Measurements from ENCODE around the gene APLNR. TPM values are rescaled to one million over a fixed set of nuclear protein-coding genes. Genes with fewer than 3 reads are reported as not detected.

The APLNR gene
- total RNA-seq, 1 experiment from 2014 or later = 0.66 TPM

DNA sequence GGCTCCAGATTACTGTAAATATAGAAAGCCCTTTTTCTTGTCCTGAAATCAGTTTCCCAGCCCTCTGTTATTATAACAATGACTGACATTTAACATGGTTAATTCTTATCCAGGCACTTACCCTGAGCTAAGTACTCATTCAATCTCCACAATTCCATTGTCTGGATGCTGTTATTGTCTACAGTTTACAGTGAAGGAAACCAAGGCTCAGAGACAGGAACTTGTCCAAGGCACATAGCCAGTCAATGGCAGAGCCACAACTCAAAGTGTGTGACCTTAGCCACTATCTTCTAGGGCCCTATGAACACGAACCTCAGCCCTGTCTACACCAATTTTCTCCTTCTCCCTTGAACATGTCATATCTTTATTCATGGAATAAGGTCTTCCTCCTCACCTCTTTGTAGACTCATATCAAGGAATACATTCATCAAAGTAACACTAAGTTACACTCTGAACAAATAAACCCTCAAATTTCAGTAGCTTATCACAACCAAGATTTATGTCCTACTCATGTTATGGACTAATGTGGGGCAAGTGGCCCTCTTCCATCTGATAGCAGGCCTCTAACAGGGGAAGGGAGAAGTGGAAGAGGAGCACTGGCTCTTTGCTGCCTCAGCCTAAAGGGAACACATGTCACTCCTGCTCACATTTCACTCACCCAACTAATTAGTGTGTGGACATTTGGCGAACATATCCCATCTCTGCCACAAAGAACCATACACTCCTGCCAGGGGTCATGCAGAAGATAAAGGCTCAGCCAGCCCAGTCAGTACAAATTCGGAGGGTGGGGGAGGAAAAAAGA is 39.3 kb upstream of the APLNR start (continued):
- TF ChIP-seq, protein P1, sequence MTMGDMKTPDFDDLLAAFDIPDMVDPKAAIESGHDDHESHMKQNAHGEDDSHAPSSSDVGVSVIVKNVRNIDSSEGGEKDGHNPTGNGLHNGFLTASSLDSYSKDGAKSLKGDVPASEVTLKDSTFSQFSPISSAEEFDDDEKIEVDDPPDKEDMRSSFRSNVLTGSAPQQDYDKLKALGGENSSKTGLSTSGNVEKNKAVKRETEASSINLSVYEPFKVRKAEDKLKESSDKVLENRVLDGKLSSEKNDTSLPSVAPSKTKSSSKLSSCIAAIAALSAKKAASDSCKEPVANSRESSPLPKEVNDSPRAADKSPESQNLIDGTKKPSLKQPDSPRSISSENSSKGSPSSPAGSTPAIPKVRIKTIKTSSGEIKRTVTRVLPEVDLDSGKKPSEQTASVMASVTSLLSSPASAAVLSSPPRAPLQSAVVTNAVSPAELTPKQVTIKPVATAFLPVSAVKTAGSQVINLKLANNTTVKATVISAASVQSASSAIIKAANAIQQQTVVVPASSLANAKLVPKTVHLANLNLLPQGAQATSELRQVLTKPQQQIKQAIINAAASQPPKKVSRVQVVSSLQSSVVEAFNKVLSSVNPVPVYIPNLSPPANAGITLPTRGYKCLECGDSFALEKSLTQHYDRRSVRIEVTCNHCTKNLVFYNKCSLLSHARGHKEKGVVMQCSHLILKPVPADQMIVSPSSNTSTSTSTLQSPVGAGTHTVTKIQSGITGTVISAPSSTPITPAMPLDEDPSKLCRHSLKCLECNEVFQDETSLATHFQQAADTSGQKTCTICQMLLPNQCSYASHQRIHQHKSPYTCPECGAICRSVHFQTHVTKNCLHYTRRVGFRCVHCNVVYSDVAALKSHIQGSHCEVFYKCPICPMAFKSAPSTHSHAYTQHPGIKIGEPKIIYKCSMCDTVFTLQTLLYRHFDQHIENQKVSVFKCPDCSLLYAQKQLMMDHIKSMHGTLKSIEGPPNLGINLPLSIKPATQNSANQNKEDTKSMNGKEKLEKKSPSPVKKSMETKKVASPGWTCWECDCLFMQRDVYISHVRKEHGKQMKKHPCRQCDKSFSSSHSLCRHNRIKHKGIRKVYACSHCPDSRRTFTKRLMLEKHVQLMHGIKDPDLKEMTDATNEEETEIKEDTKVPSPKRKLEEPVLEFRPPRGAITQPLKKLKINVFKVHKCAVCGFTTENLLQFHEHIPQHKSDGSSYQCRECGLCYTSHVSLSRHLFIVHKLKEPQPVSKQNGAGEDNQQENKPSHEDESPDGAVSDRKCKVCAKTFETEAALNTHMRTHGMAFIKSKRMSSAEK (CRISPR knock-in tag; IDR thresholded peaks at IDR 0.05; ENCODE audit: borderline replicate concordance) = no peak
- TF ChIP-seq SP1 (CRISPR knock-in tag; conservative IDR thresholded peaks at IDR 0.05) (no peak), SMAD3 (CRISPR knock-in tag; IDR thresholded peaks at IDR 0.05; ENCODE audit: borderline replicate concordance) (no peak), ZNF423 (CRISPR knock-in tag; IDR thresholded peaks at IDR 0.05) (no peak), NR3C1 (CRISPR knock-in tag; conservative IDR thresholded peaks at IDR 0.05; ENCODE audit: low read depth) (no peak), FOXJ3 (CRISPR knock-in tag; IDR thresholded peaks at IDR 0.05; ENCODE audit: borderline replicate concordance) (no peak), MXD4 (CRISPR knock-in tag; IDR thresholded peaks at IDR 0.05; ENCODE audit: borderline replicate concordance) (no peak)
- TF ChIP-seq, protein P2, sequence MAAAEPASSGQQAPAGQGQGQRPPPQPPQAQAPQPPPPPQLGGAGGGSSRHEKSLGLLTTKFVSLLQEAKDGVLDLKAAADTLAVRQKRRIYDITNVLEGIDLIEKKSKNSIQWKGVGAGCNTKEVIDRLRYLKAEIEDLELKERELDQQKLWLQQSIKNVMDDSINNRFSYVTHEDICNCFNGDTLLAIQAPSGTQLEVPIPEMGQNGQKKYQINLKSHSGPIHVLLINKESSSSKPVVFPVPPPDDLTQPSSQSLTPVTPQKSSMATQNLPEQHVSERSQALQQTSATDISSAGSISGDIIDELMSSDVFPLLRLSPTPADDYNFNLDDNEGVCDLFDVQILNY (CRISPR knock-in tag; IDR thresholded peaks at IDR 0.05) = no peak
- TF ChIP-seq, protein P3, sequence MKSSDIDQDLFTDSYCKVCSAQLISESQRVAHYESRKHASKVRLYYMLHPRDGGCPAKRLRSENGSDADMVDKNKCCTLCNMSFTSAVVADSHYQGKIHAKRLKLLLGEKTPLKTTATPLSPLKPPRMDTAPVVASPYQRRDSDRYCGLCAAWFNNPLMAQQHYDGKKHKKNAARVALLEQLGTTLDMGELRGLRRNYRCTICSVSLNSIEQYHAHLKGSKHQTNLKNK (CRISPR knock-in tag; IDR thresholded peaks at IDR 0.05) = no peak
- TF ChIP-seq, protein P4, sequence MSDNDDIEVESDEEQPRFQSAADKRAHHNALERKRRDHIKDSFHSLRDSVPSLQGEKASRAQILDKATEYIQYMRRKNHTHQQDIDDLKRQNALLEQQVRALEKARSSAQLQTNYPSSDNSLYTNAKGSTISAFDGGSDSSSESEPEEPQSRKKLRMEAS (CRISPR knock-in tag; IDR thresholded peaks at IDR 0.05) = no peak
- TF ChIP-seq, protein P5, sequence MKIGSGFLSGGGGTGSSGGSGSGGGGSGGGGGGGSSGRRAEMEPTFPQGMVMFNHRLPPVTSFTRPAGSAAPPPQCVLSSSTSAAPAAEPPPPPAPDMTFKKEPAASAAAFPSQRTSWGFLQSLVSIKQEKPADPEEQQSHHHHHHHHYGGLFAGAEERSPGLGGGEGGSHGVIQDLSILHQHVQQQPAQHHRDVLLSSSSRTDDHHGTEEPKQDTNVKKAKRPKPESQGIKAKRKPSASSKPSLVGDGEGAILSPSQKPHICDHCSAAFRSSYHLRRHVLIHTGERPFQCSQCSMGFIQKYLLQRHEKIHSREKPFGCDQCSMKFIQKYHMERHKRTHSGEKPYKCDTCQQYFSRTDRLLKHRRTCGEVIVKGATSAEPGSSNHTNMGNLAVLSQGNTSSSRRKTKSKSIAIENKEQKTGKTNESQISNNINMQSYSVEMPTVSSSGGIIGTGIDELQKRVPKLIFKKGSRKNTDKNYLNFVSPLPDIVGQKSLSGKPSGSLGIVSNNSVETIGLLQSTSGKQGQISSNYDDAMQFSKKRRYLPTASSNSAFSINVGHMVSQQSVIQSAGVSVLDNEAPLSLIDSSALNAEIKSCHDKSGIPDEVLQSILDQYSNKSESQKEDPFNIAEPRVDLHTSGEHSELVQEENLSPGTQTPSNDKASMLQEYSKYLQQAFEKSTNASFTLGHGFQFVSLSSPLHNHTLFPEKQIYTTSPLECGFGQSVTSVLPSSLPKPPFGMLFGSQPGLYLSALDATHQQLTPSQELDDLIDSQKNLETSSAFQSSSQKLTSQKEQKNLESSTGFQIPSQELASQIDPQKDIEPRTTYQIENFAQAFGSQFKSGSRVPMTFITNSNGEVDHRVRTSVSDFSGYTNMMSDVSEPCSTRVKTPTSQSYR (CRISPR knock-in tag; IDR thresholded peaks at IDR 0.05) = no peak
- TF ChIP-seq, protein P6, sequence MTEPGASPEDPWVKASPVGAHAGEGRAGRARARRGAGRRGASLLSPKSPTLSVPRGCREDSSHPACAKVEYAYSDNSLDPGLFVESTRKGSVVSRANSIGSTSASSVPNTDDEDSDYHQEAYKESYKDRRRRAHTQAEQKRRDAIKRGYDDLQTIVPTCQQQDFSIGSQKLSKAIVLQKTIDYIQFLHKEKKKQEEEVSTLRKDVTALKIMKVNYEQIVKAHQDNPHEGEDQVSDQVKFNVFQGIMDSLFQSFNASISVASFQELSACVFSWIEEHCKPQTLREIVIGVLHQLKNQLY (CRISPR knock-in tag; IDR thresholded peaks at IDR 0.05) = no peak

DNA sequence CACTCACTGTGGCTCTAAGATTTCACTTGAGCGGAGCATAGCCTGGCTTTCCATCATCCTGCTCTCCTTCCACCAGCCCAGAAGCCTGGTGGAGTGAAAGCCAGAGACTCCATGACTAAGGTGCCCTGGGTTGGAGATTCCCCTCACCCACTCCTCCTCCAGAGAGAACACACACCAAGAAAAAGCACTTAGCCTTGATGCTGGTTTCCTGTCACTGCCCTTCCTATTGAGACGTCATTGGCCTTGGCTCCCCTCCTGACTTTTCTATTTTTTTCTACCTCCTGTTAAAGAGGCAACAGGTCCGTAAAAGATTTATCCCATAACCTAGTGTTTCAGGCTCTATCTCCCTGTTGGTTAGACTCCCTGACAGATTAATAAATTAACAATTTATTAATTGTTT is 38.5 kb upstream of the APLNR start:
- CTCF ChIA-PET = interaction anchor here (0.7 kb wide), 1 partner anchor 52 kb away, joined by 3 read pairs; no protein-coding TSS in a partner anchor
- H3K4me1 Mint-ChIP-seq = peaks cover 20% of the 10 kb centered on the region
- H3K36me3 Mint-ChIP-seq = peaks cover 11% of the 10 kb centered on the region
- H3K27ac Mint-ChIP-seq = no peak overlapping the region
- no peak overlapping the region for H3K4me3 Mint-ChIP-seq
- DNase-seq (ENCODE audit: low spot score) (no peak), ATAC-seq (no peak)
- TF ChIP-seq NR2C2 (CRISPR knock-in tag; IDR thresholded peaks at IDR 0.05) (no peak), ZBTB21 (CRISPR knock-in tag; IDR thresholded peaks at IDR 0.05; ENCODE audit: borderline replicate concordance) (no peak)
- TF ChIP-seq, protein P7, sequence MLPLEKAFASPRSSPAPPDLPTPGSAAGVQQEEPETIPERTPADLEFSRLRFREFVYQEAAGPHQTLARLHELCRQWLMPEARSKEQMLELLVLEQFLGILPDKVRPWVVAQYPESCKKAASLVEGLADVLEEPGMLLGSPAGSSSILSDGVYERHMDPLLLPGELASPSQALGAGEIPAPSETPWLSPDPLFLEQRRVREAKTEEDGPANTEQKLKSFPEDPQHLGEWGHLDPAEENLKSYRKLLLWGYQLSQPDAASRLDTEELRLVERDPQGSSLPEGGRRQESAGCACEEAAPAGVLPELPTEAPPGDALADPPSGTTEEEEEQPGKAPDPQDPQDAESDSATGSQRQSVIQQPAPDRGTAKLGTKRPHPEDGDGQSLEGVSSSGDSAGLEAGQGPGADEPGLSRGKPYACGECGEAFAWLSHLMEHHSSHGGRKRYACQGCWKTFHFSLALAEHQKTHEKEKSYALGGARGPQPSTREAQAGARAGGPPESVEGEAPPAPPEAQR (CRISPR knock-in tag; IDR thresholded peaks at IDR 0.05) = no peak
- TF ChIP-seq, protein P8, sequence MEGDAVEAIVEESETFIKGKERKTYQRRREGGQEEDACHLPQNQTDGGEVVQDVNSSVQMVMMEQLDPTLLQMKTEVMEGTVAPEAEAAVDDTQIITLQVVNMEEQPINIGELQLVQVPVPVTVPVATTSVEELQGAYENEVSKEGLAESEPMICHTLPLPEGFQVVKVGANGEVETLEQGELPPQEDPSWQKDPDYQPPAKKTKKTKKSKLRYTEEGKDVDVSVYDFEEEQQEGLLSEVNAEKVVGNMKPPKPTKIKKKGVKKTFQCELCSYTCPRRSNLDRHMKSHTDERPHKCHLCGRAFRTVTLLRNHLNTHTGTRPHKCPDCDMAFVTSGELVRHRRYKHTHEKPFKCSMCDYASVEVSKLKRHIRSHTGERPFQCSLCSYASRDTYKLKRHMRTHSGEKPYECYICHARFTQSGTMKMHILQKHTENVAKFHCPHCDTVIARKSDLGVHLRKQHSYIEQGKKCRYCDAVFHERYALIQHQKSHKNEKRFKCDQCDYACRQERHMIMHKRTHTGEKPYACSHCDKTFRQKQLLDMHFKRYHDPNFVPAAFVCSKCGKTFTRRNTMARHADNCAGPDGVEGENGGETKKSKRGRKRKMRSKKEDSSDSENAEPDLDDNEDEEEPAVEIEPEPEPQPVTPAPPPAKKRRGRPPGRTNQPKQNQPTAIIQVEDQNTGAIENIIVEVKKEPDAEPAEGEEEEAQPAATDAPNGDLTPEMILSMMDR (IDR thresholded peaks at IDR 0.05) = no peak
- H3K9me3 Mint-ChIP-seq = peaks cover 28% of the 10 kb centered on the region
- H3K27me3 Mint-ChIP-seq (ENCODE audit: low read depth) = peaks cover 15% of the 10 kb centered on the region
- POLR2A ChIA-PET = no interaction called here
